Ureter (tissue), 1 donor: ENCODE results near the gene EFEMP2. TPM values are rescaled to one million over a fixed set of nuclear protein-coding genes. Genes with fewer than 3 reads are reported as not detected.
"Not testable (repeated sequence)": the region's sequence is repeated elsewhere in the genome, so short reads cannot be mapped to it uniquely, and the experiment has no call there.

Source experiments
- DNase-seq: peaks from one replicate; pipeline ENCODE4 v3.0.0-alpha.2; 2020; ENCODE audit warnings: low spot score
- total RNA-seq: library from RNA; stranded (reverse); gene quantifications from one replicate; pipeline ENCODE4 v1.2.4, GENCODE V29; 2023
- donor health status: DM: yes; HTN: yes; CAD: no.

EFEMP2 gene
- total RNA-seq, 1 donor from 2014 or later, result 60.0 TPM

- peak; percentile 87 for DNase-seq
Observed at GRCh38 chr11:65900125-65900898, 27.7 kb upstream of the EFEMP2 start, which contains the start of gene FOSL1. Gene FOSL1 (minus strand): TSS chr11:65900388. CDS start chr11:65900339, 49 bp downstream.

DNA sequence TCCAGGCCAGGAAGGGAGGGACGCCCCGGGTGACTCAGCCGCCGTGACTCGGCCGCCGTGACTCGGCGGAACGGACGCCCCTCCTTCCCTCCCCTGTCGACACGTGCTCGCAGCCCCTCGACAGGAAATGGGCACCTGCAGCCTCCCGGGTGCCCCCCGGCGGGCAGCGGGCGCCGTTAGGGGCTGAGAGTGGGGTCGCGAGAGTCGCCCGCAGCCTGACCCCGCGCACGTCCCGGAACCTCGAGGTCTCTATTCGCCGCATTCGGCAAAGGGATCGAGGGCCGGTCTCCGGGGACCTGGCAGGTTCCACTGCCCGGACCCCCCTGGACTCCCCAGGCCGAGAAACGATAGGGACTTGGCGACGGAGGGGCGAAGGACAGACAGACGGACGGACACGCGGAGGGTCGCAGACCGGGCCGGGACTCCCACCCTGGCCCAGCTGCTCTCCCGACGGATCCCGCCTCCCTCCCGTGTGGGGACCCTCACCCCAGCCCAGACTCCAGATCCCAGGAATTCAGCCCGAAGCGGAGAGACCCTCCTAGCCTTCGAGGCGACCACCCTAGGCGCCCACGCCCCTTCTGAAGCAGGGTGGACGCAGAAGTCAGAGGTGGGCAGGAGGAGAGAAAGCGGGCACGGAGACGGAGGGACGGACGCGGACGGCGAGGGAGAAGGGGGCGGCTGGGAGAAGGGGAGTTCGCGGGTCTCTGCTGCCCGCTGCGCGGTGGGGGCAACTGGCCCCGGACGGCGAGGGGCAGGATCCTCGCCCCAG is 26.9 kb upstream of the EFEMP2 start:
- no peak for DNase-seq

GRCh38 chr11:65898656-65899355 is 26.2 kb upstream of the EFEMP2 start:
- DNase-seq, result no peak

DNA sequence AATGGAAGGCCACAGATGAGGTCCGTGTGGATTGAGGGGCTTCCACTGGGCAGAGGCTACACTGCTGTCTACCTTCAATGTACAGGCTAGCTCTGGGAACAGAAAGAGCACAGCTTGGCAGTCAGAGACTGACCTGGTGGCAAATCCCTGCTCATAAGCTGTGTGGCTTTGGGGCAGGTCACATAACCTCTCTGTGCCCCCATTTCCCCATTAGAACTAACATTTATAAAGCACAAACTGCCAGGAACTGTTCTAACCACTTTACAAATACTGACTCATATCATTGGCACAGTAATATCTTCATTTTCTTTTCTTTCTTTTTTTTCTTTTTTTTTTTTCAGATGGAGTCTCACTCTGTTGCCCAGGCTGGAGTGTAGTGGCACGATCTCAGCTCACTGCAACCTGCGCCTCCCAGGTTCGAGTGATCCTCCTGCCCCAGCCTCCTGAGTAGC is 24.4 kb upstream of the EFEMP2 start:
- DNase-seq, result no peak

- no peak for DNase-seq
Observed at GRCh38 chr11:65896034-65896999, 23.7 kb upstream of the EFEMP2 start.

DNA sequence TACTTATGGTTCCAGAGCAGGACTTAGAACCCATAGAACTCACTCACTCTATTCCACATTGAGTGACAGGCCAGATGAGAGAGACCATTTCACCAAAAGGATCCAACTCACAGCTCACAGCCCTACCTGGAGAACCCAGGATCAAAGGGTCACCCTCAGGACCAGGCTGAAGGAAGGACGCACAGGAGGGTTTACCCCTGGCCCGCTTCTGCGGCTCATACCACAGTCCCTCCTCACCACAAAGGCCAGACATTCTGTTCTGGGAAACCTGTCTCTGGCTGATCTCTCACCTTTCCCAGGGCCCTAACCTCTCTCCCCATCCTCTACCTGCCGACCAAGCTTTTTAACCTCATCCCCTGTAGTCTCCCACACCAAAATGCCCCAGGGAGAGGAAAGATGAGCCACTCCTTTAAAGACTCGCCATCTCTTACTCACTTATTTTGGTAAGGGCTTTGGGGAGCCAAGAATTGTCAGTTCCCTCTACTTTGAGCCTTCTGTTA is 22.9 kb upstream of the EFEMP2 start:
- DNase-seq, result no peak

- no peak for DNase-seq
Observed at GRCh38 chr11:65894034-65894591, 21.5 kb upstream of the EFEMP2 start.

GRCh38 chr11:65892661-65893317 is 20.2 kb upstream of the EFEMP2 start:
- DNase-seq, result no peak

GRCh38 chr11:65892137-65892540 is 19.5 kb upstream of the EFEMP2 start:
- not testable (repeated sequence) for DNase-seq

DNA sequence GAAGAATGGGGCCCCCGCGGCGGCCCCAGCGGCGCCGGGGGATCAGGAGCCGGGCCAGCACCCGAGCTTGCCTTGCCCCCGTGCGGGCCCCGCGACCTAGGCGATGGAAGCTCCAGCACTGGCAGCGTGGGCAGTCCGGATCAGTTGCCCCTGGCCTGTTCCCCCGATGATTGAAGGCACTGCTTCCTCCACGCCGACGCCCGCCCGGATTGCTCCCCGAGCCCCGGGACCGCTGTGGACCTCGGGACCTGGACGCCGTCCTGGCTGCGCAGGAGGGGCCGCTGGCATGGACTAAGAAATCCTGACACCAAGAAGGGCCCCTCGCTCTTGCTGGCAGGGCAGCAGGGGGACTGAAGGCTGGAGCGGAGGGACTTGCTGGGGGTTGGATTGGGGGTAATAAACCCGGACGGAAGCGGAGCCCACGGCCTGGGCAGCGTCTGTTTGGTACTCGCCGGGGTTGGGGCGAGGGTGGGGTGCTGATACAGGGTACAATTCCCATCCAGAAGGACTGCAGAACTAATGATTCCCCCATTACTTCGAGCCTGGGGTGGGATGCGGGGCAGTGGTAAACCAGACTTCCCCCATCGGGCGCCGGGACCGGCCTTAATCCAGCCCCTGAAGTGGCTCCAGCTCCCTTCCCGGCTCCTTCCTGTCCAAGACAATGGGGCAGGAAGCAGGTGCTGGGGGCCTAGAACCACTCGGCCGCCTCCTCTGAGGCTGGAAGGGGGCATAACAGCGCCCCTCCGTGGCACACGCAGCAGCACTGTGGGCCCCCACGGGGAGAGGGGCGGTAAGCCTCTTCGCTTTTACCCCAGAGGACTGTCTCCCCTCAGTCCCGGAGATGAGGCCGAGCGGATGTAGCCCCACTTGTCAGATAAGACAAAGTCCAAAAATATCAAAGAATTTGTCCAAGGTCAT is 18.9 kb upstream of the EFEMP2 start:
- no peak for DNase-seq

- peak; percentile 99 for DNase-seq
Observed at GRCh38 chr11:65890324-65891218, 18.0 kb upstream of the EFEMP2 start, which contains the start of gene CCDC85B. Gene CCDC85B (plus strand): TSS chr11:65890673. CDS start chr11:65890784, 111 bp downstream.

- peak; percentile 98 for DNase-seq
Observed at GRCh38 chr11:65888163-65888814, 15.7 kb upstream of the EFEMP2 start, which contains the start of gene FIBP. Gene FIBP (minus strand): TSS chr11:65888471. CDS start chr11:65888418, 53 bp downstream.

- no peak for DNase-seq
Observed at GRCh38 chr11:65887723-65888162, 15.1 kb upstream of the EFEMP2 start.

DNA sequence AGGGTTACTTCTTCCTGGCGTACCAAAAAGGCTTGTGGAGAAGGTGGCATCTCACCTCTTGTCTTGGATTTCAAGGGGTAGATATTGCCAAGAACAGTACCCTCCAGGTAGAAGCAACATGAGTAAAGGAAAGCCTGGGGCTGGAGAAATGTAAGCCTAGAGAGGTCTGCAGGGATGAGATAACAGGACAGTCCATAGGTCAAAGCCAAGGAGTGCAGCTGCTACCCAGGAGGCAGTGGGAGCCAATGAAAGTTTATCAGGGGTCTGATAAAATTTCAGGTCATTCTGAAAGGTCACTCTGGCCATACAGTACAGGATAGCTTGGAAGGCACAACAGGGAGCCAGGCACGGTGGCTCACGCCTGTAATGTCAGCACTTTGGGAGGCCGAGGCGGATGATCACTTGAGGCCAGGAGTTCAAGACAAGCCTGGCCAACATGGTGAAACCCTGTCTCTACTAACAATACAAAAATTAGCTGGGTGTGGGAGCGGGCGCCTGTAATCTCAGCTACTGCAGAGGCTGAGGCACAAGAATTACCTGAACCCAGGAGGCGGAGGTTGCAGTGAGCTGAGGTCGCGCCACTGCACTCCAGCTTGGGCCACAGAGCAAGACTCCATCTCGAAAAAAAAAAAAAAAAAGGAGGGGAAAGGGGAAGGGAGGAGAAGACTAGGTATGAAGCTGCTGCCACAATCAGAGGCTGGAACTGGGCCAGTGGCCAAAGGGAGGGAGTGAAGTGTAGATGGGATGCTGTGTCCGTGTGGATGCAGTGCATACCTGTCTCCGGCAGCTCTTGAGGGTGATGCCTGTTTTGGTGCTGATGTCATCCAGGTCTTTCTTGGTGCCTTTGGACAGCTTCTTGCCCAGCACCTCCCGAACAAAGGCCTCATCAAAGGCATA is 14.5 kb upstream of the EFEMP2 start:
- peak; percentile 44 for DNase-seq

GRCh38 chr11:65885808-65886536 is 13.4 kb upstream of the EFEMP2 start:
- DNase-seq, result no peak
